ENCODE measurements around the gene DIPK1C.

Gene DIPK1C

GRCh38 chr18:74480149-74480651 lies 23.1 kb upstream of the DIPK1C start:
- no peak for DNase-seq

- DNase-seq, result no peak
Measured at GRCh38 chr18:74479486-74480148, 22.5 kb upstream of the DIPK1C start.

DNA sequence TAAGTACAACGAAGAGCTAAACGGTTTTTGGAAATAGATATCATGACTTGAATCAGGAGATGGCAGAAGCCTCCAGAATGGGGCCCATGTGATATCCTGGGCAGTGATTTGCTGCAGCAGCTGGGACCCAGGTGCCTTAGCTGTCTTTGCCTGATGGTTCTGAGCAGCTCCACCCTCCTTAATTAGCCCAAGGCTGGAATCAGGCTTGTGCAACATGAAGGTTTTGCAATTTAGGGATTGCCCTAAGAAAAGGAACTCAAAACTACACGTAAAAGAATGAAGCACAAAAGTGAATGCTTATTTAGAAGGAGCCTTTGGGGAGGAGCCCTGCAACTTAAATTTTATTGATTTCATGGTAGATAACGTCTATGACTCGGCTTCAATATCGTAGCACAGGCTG lies 21.8 kb upstream of the DIPK1C start:
- DNase-seq, result no peak

GRCh38 chr18:74478316-74478715 lies 21.2 kb upstream of the DIPK1C start:
- no peak for DNase-seq

DNA sequence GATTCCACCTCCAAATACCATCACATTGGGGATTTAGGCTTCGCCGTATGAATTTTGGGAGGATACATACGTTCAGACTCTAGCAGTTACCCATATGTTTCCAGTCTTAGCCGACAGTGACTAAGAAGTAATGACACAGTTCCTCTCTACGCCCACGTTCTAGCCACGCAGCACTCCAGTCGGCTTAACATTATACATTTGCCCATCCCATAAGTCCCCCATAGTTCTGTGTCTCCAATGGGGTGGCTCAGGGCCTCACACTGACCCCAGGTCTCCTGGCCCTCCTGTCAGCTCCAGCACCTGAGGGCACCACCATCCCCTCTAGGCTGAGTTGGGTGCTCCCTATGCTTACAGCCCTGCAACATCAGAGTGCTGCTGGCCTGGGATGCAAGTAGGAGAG lies 20.7 kb upstream of the DIPK1C start:
- no peak for DNase-seq

- DNase-seq, result peak; percentile 73
Measured at GRCh38 chr18:74476140-74476539, 19.0 kb upstream of the DIPK1C start.

DNA sequence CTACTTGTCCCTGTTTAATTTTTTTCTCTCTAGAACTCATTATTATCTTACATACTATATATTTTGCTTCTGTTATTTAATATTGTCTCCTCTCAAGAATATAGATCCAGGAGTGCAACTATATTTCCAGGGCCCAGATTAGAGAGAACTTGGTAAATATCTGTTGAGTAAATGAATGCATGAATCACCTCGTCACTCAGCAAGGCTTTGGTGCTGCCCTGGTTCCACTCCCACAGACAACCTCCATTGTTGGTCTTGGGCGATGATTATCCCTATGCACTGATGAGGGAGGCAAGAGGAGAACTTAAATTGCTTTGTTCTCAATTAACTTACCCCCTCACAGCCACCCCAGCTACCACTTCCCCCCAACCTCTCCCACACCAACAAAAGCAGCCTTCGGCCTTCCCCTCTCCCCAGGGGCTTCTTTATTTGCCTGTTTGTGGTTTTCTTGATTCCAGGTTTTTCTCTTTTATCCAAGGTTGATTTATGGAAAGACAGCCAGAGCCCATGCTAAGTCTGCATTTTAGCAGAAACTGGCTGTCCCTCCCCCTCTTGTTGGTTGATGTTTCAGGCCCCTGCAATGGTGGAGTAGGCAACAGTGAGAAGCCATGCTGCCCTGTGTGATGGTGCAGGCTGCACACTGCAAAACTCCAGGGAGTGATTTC lies 17.0 kb upstream of the DIPK1C start:
- no peak for DNase-seq

DNA sequence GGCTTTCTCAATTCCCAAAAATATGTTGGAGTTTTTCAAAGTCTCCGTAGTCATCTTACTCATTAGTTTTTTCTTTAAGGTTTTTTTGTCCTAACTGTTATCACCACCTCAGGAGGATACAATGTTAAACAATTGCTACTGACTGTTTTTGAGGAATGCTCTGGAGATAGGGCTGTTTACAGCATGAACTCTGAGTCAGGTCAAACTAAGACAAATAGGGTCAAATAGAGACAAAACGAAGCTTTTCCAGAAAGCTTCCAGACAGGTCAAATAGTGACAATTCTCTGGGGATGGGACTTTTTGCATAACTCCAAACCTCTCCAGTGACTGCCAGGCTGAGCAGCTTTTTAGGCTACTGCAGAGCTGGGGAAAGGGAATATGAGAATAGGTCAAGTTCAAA lies 15.2 kb upstream of the DIPK1C start:
- DNase-seq, result no peak

DNA sequence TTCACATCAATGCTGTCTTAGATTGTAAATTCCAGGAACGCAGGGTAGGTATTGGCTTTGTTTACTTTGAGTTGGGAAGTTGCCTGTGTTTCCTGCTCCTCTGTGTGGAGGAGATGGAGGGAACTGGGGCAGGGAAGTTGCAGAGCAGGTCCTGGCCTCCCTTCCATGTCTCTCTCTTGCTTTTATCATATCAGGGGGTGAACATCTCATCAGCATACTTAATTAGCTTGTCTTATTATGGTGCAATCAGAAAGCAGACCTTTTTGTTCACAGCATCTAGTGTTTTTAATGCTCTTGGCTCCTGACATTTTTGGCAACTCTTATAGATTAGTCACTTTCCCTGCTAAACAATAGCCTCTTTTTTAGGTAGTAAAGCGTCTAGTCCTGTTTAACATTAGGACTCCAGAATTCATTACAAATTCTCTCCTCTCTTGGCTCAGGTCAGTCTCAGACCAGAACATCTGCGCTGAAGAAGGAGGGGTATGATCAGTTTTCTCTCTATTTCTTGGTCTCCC lies 11.5 kb upstream of the DIPK1C start:
- DNase-seq, result no peak

DNA sequence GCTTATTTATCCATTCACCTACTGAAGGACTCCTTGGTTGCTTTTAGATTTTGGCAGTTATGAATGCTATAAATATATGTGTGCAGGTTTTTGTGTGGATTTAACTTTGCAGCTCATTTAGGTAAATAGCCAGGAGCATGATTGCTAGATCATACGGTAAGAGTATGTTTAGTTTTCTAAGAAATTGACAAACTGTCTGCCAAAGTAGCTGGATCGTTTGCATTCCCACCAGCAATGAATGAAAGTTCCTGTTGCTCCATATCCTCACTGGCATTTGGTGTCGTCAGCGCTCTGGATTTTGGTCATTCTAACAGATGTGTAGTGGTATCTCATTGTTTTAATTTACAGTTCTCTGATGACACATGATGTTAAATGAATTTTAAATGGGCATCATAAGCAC lies 8.7 kb upstream of the DIPK1C start:
- DNase-seq, result no peak

DNA sequence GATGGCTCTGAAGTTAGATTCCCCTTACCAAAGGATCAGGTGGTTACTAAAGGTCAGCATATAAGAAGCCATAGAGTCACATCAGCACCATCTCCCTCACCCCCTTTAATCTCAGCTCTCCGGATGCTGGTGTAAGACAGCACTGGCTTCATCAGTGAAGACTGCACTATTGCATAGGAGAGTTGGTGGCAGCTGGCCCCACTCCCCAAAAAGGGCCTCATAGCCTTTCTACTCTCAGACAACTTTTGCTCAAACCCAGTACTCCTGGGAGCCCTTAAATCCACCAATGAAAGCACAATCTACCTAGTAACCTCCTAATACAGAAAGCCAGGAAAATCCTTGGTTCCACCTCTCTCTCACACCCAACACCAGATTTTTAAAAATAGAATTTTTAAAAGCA lies 6.9 kb upstream of the DIPK1C start:
- DNase-seq, result peak; percentile 33

- DNase-seq, result peak; percentile 51
Measured at GRCh38 chr18:74463254-74463653, 6.1 kb upstream of the DIPK1C start.

DNA sequence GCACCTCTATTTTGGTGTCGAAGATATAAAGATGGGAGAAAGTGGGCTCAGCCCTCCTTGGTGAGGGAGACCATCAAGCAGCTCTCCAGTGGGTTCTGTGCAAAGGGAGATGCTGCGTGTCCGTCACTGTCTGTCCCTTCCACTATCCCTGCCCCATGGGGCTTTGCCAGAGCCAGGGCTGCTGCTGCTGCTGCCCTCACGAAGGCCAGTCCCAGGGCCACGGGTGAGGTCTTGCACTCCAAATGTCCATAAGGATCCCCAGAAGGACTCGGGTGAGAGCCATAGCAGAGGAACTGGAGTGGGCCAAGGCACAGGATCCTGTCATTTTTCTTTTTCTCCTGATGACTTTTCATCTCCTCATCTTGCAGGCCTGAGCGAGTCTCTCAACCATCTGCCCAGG lies 3.7 kb upstream of the DIPK1C start:
- no peak for DNase-seq

GRCh38 chr18:74459889-74460288 lies 2.8 kb upstream of the DIPK1C start:
- DNase-seq, result peak; percentile 66

DNA sequence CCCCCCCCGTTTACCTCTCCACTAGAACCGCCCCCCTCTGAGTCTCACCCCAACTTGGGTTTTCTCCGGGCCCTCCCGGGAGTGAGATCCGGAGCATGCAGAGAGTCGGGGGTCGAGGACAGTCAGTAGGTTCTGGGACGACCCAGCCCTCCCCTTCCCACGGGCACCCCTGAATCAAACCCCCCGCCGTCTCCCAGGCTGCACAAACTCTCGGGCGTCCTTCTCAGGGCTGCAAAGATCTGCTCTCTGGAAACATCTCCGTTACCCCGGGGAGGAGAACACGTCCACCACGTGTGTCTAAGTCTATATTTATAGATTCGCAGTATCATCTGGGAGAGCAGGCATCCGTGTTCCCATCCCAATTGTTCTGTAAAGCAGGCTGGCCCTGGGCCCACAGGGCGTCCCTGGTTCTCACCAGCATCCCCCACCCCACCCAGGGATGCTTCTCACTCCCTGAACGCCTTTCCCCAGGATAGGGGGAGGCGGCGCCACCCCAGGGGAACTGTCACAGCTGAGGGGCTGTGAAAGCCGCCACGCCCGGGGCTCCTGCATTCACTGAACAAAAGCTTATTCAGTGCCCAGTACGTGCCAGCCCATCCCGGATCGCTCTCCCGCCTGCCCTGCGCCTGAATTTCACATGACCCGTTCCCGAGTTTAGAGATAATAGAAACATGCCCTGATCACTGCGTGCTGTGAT lies 765 bp upstream of the DIPK1C start:
- no peak for DNase-seq

GRCh38 chr18:74456349-74457042 lies 612 bp downstream of the DIPK1C start:
- DNase-seq, result peak; percentile 31

- DNase-seq, result no peak
Measured at GRCh38 chr18:74456017-74456348, 1.1 kb downstream of the DIPK1C start.

GRCh38 chr18:74455386-74455785 lies 1.7 kb downstream of the DIPK1C start:
- DNase-seq, result no peak

GRCh38 chr18:74454279-74454751 lies 2.8 kb downstream of the DIPK1C start:
- DNase-seq, result no peak

GRCh38 chr18:74453642-74454198 lies 3.4 kb downstream of the DIPK1C start:
- DNase-seq, result no peak

- no peak for DNase-seq
Measured at GRCh38 chr18:74453016-74453566, 4.0 kb downstream of the DIPK1C start.

DNA sequence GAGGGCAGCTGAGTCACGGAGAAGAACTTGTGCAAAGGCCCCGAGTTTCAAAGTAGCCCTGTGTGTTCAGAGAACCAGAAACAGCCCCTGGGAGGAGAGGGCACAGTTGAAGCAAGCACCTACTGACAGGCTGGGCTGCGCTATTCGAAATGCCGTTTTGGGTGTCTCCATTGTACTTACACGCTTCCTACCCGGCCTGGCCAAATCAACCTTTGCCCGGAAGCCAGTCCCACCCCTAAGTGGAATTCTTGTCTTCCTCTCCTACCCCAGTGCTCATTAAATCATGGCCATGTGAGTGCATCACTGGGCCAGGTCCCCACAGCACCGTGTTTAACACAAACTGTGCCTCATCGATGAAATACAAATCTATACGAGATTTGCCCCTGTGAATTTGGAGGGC lies 6.0 kb downstream of the DIPK1C start:
- no peak for DNase-seq

DNA sequence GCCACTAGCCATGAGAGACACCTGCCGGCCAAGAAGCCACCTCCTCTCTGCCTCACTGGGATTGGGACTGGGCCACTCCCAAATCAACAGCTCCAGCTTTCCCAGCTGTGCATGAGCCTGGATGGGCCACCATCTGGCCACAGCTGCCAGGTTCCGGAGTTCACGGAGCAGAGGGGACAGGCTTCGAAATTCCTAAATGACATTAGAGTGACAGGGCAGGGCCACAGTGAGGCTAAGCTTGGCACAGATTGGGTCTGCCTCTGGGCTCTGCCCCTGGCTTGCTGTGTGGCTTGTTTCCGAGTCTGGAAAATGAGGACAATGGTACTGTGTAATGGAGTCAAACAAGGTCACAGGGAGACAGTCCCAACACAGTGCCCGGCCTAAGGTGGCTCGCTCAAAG lies 6.5 kb downstream of the DIPK1C start:
- no peak for DNase-seq
